GM13977 (cell line): ENCODE data around the gene SORL1.

Experiments
- DNase-seq: peaks from one replicate; pipeline ENCODE4 v3.0.0; 2012; ENCODE audit warnings: low spot score
- in situ Hi-C: fragments of 300-500 bp; cut with MboI; formaldehyde crosslinking; loops from one replicate; pipeline ENCODE4 v1.12.0; 2022; ENCODE audit warnings: low sequenced_read_pairs, low pct_unique_long_range_greater_than_20kb, mixed read lengths, inconsistent platforms; ENCODE audit not compliant: unreplicated experiment
- TF ChIP-seq, protein P1 (sequence below): IDR thresholded peaks from 2 replicates; pipeline ENCODE4 v1.5.1; 2012; ENCODE audit warnings: mild to moderate bottlenecking, control low read depth; ENCODE audit not compliant: insufficient read depth; ENCODE audit errors: extremely low read depth, missing control alignments

The SORL1 gene

DNA sequence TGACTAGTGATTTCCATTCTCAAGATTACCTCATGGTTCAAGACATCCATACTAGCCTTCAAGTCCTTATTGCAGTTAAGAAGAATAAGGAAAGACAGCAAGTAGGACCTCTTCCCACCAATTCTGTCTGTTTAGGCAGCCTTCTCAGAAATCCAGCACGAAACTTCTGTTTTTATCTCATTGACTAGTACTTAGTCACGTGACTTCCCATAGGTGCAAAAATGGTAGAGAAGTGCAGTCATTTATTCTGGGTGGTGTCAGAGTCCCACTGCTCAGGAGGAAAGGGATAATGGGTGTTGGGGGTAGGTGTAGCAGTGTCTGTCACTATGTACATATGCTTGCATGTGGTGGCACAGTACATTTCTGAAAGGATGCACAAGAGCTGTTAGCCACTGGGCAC lies 58.3 kb downstream of the SORL1 start:
- in situ Hi-C loops, result no loop called here
- no peak for DNase-seq
- TF ChIP-seq, protein P1, sequence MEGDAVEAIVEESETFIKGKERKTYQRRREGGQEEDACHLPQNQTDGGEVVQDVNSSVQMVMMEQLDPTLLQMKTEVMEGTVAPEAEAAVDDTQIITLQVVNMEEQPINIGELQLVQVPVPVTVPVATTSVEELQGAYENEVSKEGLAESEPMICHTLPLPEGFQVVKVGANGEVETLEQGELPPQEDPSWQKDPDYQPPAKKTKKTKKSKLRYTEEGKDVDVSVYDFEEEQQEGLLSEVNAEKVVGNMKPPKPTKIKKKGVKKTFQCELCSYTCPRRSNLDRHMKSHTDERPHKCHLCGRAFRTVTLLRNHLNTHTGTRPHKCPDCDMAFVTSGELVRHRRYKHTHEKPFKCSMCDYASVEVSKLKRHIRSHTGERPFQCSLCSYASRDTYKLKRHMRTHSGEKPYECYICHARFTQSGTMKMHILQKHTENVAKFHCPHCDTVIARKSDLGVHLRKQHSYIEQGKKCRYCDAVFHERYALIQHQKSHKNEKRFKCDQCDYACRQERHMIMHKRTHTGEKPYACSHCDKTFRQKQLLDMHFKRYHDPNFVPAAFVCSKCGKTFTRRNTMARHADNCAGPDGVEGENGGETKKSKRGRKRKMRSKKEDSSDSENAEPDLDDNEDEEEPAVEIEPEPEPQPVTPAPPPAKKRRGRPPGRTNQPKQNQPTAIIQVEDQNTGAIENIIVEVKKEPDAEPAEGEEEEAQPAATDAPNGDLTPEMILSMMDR, result no peak

DNA sequence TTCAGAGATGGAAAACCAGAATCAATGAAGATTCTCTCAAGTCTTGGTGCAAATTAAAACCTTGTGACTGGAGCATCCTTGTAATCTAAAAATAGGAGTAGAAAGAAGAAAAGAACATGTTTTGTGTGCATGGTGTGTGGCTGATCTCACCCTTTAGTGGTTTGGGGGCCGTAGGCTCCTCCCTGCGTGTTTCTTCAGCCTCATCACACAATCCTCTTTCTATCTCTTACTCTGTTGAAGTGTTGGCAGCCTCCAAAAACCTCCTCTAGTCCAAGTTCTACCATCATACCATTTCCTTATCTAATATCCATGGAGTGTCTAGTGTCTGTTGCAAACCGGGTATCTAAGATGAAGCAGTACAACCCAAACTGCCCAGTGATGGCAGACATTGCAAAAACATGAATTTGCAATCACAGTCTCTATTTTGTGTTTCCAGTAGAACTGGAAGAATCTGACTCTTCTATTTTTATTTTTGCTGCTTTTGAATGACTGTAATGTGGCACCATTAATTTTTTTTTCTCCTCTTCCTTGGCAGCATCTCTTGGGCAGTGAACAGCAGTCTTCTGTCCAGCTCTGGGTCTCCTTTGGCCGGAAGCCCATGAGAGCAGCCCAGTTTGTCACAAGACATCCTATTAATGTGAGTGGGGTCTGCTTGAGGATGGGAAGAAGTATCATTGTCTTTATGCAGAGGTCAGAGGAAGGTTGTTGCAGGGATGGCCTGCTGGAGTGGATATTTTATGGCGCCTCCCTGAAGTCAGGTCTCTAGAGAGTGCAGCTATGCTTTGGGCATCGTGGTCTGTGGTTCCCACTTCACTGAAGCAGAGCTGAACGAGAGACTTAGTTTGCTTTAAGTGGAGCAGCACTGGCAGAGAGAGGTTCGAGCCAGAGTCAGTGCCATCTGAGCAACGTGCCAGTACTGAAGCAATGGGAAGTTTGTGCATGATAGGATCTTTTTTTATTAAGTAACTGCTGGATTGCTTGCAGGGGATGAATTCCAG lies 60.7 kb downstream of the SORL1 start:
- TF ChIP-seq, protein P1, result no peak
- DNase-seq, result no peak
- in situ Hi-C loops, result no loop called here

DNA sequence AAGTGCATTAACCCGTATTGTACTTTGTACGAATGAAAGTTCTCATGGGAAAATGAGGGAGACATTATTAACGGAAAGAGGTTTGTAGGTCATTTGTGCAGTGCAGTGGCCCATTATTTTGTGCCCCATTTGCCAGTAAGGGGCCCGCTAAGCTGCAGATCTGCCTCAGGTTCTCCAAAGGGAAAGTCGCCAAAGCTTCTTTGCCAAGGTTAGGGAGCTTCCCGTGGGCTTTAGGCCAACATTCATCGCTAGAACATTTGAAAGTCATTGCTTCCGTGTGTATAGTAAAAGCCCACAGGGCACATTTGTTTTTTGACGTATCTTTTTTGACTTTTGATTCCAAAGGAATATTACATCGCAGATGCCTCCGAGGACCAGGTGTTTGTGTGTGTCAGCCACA lies 61.7 kb downstream of the SORL1 start:
- DNase-seq, result no peak
- in situ Hi-C loops, result no loop called here
- TF ChIP-seq, protein P1, result no peak

DNA sequence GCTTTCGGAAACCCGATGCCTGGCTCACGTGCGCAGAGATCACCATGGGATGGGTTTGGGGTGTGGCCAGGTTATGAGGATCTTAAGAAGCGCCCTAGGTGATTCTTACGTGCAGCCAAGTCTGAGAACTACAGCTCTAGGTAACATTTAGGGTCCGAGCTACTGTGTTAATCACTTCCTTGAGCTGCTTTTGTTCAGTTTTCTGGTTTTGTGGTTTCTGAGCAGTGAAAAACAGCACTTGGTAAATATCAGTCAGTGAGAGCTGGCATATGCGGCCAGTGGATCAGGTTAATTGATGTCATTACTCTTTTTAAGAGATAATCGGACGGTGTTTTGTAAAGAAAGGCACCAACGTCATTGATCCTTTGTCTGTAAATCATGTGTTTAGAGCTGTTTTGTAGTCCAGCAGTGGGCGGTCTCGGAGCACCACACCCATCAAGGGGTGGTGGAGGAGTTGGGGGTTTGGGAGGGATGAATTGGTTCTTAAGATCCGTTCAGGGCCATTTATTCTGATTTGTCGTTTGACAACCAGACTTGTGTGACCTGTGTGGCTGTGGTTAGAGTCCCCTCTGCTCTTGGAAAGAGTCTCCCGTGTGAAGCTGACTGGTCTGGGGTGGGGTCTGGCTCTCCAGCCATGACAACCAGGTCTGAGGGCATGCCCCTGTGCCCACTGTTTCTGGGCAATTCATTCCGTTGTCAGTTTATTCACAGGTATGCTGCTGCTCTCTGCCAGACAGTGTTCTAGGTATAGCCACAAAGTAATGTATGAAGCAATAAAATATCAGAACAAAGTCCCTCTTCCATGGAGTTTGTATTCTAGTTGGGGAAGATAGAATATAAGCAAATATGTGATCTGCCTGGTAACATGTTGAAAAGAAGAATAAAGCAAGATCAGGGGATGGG lies 62.6 kb downstream of the SORL1 start:
- in situ Hi-C loops, result no loop called here
- TF ChIP-seq, protein P1, result no peak
- no peak for DNase-seq

DNA sequence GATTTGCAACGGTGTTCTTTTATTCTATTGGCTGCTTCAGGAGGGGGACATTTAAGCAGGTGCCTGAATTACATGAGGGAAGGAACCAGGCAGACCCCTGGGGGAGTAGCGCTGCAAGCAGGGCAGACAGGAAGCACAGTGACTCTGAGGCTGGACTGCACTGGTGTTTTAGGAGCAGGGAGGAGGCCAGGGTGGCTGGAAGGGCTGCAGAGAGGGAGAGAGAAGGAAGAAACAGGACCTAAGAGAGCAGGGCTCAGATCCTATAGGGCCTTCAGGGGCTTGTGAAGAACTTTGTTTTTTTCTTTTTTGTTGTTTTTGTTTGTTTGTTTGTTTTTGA lies 63.2 kb downstream of the SORL1 start:
- in situ Hi-C loops, result no loop called here
- no peak for DNase-seq
- TF ChIP-seq, protein P1, result no peak

DNA sequence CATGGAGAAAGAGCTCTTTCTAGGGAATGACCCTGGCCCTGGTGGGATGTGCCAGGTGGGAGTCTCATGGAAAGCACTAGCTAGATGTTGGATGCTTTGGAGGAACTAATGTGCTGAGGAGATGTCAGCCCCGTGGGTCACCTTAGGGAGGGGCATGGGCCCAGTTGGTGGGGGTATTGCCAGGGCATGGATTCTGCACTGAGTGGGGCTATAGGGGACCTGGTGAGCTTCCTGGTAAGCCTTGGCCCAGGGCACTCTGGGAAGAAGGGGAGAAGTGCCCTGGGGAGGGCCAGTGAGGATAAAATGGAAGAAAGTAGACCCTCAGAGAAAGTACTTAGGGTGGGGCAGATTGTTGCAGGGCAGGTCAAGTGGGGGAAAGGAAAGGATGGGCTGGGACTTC lies 65.9 kb downstream of the SORL1 start:
- in situ Hi-C loops, result no loop called here
- DNase-seq, result no peak
- TF ChIP-seq, protein P1, result no peak
